ENCODE measurements around the gene TYW3.

DNA sequence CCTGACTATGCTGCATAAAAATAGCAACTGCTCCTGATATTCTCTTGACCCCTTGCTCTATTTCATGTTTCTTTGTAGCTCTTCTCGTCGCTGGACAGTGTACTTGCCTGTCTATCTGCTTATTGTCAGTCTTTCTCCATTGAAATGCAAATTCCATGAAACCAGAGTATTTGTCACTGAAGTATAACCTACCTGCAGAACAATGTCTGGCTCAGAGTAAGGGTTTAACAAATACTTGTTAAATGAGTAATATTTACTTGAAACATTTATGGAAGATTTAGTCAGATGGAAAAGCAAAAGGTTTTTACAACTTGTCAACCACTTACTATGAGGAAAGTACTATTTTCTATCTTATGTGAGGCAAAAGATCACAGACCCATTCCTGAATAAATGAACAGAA, 39.5 kb upstream of the TYW3 start:
- TF ChIP-seq CTCF (conservative IDR thresholded peaks at IDR 0.05; ENCODE audit: low read depth, low read length) = no peak
- TF ChIP-seq EZH2 (IDR thresholded peaks at IDR 0.05; ENCODE audit: borderline replicate concordance, low read depth, low read length, poor library complexity, severe bottlenecking) = no peak
